Transverse colon (tissue), 4 donors: Measurements from ENCODE around the gene RETREG1. TPM values are rescaled to one million over a fixed set of nuclear protein-coding genes. Genes with fewer than 3 reads are reported as not detected.

Source experiments
- DNase-seq: peaks from one replicate; pipeline ENCODE4 v3.0.0-alpha.2; 2019
- H3K27ac ChIP-seq, 4 donors: fragments of 200-600 bp; sonication (generic); 2 replicates each; pipeline ENCODE4 v1.5.1; 2016 to 2018; ENCODE audit warnings: inconsistent platforms in 4 of 4
- H3K27me3 ChIP-seq: fragments of 200-600 bp; sonication (generic); 2 replicates; pipeline ENCODE4 v1.5.1; 2017; ENCODE audit warnings: inconsistent platforms
- H3K36me3 ChIP-seq, 4 donors: fragments of 200-600 bp; sonication (generic); 2 replicates each; pipeline ENCODE4 v1.5.1; 2017 to 2019; ENCODE audit warnings: inconsistent platforms in 4 of 4
- H3K4me1 ChIP-seq, 4 donors: fragments of 200-600 bp; sonication (generic); 2 replicates each; pipeline ENCODE4 v1.5.1; 2017 to 2020; ENCODE audit warnings: inconsistent platforms in 4 of 4
- H3K4me3 ChIP-seq, 4 donors: fragments of 200-600 bp; sonication (generic); 1 replicate in 1 of 4; 2 replicates in 3 of 4; pipeline versions ENCODE4 v1.5.1 to v1.6.1; 2017 to 2019; ENCODE audit warnings: inconsistent platforms in 4 of 4
- H3K9me3 ChIP-seq, 2 donors: fragments of 200-600 bp; sonication (generic); 2 replicates each; pipeline ENCODE4 v1.5.1; 2017 to 2019; ENCODE audit warnings: inconsistent platforms in 2 of 2
- EP300 ChIP-seq: sonication (generic); formaldehyde crosslinking; IDR thresholded peaks from one replicate; pipeline ENCODE4 v1.6.1; 2017; ENCODE audit warnings: antibody characterized with exemption, low read depth
- POLR2A ChIP-seq: fragments of 450-650 bp; IDR thresholded peaks from one replicate; pipeline ENCODE4 v1.6.1; 2016; ENCODE audit warnings: antibody characterized with exemption, mild to moderate bottlenecking, moderate library complexity
- POLR2AphosphoS5 ChIP-seq, 3 donors: sonication (generic); formaldehyde crosslinking; IDR thresholded peaks; one replicate each; pipeline ENCODE4 v1.6.1; 2016; ENCODE audit warnings: antibody characterized with exemption in 3 of 3
- WGBS, 2 donors: methylation state at CpG; one replicate each; pipeline ENCODE4 v1.1.5; 2018; ENCODE audit warnings: low coverage in 1 of 2; 5-methylcytosine and 5-hydroxymethylcytosine counted together
- in situ Hi-C, 4 donors: fragments of 200-750 bp; cut with MboI; loops; one replicate each; pipeline versions ENCODE4 v1.15.0 to v1.15.1; 2017; ENCODE audit warnings: low sequenced_read_pairs in 3 of 4, low pct_ligation_motif_present in 1 of 4, low pct_unique_long_range_greater_than_20kb in 1 of 4
- intact Hi-C: fragments of 100-400 bp; cut with DNase I; formaldehyde crosslinking; loops from one replicate; pipeline ENCODE4 v1.15.1; 2023; ENCODE audit warnings: low total_unique reads
- total RNA-seq, 4 donors: library from RNA; depleted of rRNA; stranded (reverse); fragments of >200 nt; gene quantifications; one replicate each; pipeline ENCODE4 v1.1.0, GENCODE V29; 2016
- TF ChIP-seq, protein P1 (sequence below), 5 experiments: fragments of 200-600 bp in 3 of 5; fragments of 450-650 bp in 2 of 5; sonication (generic) in 3 of 5; IDR thresholded peaks; 1 replicate in 2 of 5; 2 replicates in 3 of 5; pipeline ENCODE4 v1.5.1; 2016 to 2017; ENCODE audit warnings: antibody characterized with exemption in 5 of 5, inconsistent platforms in 3 of 5, mild to moderate bottlenecking in 2 of 5, moderate library complexity in 1 of 5

Gene RETREG1
- total RNA-seq, 4 donors from 2014 or later = 33.2 to 93.5 (median 66.2) TPM

GRCh38 chr5:16642867-16643266 lies 26.1 kb upstream of the RETREG1 start:
- WGBS, 2 donors = 57 to 80% methylated on average over 1 to 2 of the region's 2 CpGs
- Histone ChIP-seq H3K4me1 (no peaks in the 10 kb centered on the region), H3K4me3 (no peak overlapping the region), H3K9me3 (no peaks in the 10 kb centered on the region), H3K36me3 (no peaks in the 10 kb centered on the region), H3K27ac (no peak overlapping the region), H3K27me3 (no peaks in the 10 kb centered on the region)
- in situ Hi-C loops = no loop called here
- TF ChIP-seq POLR2A = no peak
- TF ChIP-seq POLR2AphosphoS5 (IDR thresholded peaks at IDR 0.05) = no peak
- TF ChIP-seq, protein P1, sequence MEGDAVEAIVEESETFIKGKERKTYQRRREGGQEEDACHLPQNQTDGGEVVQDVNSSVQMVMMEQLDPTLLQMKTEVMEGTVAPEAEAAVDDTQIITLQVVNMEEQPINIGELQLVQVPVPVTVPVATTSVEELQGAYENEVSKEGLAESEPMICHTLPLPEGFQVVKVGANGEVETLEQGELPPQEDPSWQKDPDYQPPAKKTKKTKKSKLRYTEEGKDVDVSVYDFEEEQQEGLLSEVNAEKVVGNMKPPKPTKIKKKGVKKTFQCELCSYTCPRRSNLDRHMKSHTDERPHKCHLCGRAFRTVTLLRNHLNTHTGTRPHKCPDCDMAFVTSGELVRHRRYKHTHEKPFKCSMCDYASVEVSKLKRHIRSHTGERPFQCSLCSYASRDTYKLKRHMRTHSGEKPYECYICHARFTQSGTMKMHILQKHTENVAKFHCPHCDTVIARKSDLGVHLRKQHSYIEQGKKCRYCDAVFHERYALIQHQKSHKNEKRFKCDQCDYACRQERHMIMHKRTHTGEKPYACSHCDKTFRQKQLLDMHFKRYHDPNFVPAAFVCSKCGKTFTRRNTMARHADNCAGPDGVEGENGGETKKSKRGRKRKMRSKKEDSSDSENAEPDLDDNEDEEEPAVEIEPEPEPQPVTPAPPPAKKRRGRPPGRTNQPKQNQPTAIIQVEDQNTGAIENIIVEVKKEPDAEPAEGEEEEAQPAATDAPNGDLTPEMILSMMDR (IDR thresholded peaks at IDR 0.05) = no peak
- TF ChIP-seq EP300 = no peak
- intact Hi-C loops = no loop called here
- no peak for DNase-seq

DNA sequence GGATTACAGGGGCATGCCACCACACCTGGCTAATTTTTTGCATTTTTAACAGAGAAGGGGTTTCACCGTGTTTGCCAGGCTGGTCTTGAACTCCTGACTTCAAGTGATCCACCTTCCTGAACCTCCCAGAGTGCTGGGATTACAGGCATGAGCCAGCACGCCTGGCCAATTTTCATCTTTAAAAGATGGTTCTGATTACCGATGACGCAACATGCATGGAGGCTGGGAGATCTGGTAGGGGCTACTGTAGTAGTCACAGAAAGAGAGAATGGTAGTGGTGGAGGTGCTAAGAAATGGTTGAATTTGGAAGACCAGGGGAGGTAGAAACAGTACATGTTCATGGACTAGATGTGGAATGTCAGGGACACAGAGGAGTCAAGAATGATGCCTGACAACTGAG lies 22.4 kb upstream of the RETREG1 start:
- 88% methylated on average over 4 of the region's 4 CpGs; no CpG with 5 or more reads in 1 of the 2 donors for WGBS, 2 donors
- intact Hi-C loops (no loop called here), in situ Hi-C loops (no loop called here)
- DNase-seq = no peak
- H3K27ac ChIP-seq = no peak overlapping the region
- H3K27me3 ChIP-seq = no peaks in the 10 kb centered on the region
- H3K4me1 ChIP-seq = no peaks in the 10 kb centered on the region
- no peaks in the 10 kb centered on the region for H3K36me3 ChIP-seq
- H3K4me3 ChIP-seq = no peak overlapping the region
- no peak for TF ChIP-seq EP300
- H3K9me3 ChIP-seq = no peaks in the 10 kb centered on the region

DNA sequence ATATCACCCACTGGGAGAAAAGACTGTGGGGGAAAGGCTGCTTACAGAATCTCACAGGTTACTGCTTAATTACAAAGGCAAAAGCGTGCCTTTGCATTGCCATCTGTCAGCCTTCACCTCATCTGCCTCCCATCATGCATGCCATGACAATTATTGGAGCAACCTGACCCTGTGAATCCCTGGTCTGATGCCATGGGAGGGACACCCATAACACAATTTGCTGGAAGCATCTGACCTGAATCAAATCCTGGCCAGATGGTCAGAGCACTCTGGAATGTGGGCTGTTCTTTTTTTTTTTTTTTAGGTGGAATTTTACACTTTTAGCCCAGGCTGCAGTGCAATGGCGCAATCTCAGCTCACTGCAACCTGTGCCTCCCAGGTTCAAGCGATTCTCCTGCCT lies 11.6 kb upstream of the RETREG1 start:
- H3K4me3 ChIP-seq = no peak overlapping the region
- H3K36me3 ChIP-seq = no peaks in the 10 kb centered on the region
- no peaks in the 10 kb centered on the region for H3K9me3 ChIP-seq
- 76 to 86% methylated on average over 3 of the region's 3 CpGs for WGBS, 2 donors
- intact Hi-C loops = no loop called here
- no peaks in the 10 kb centered on the region for H3K4me1 ChIP-seq
- no peak for DNase-seq
- TF ChIP-seq POLR2A (no peak), EP300 (no peak), POLR2AphosphoS5 (IDR thresholded peaks at IDR 0.05) (no peak)
- TF ChIP-seq, protein P1 (IDR thresholded peaks at IDR 0.05) = no peak
- H3K27ac ChIP-seq = no peak overlapping the region
- no peaks in the 10 kb centered on the region for H3K27me3 ChIP-seq
- in situ Hi-C loops = no loop called here

- H3K27me3 ChIP-seq = no peaks in the 10 kb centered on the region
- H3K4me1 ChIP-seq = no peaks in the 10 kb centered on the region
- no peaks in the 10 kb centered on the region for H3K9me3 ChIP-seq
- no peaks in the 10 kb centered on the region for H3K36me3 ChIP-seq
- DNase-seq = no peak
- TF ChIP-seq POLR2AphosphoS5 (IDR thresholded peaks at IDR 0.05) (no peak), EP300 (no peak), POLR2A (no peak)
- TF ChIP-seq, protein P1 (IDR thresholded peaks at IDR 0.05) = no peak
- no peak overlapping the region for H3K4me3 ChIP-seq
- in situ Hi-C loops (no loop called here), intact Hi-C loops (no loop called here)
- H3K27ac ChIP-seq = no peak overlapping the region
- 54 to 83% methylated on average over 1 to 5 of the region's 5 CpGs for WGBS, 2 donors
These were observed 10.0 kb upstream of the RETREG1 start for GRCh38 chr5:16626696-16627264.

- WGBS, 2 donors = 42 to 57% methylated on average over 2 to 3 of the region's 3 CpGs
- Histone ChIP-seq H3K36me3 (no peaks in the 10 kb centered on the region), H3K27me3 (no peaks in the 10 kb centered on the region), H3K27ac (no peak overlapping the region), H3K4me1 (no peaks in the 10 kb centered on the region), H3K9me3 (no peaks in the 10 kb centered on the region), H3K4me3 (no peak overlapping the region)
- in situ Hi-C loops (no loop called here), intact Hi-C loops (no loop called here)
- TF ChIP-seq, protein P1 (IDR thresholded peaks at IDR 0.05) = no peak
- TF ChIP-seq POLR2AphosphoS5 (IDR thresholded peaks at IDR 0.05) (no peak), POLR2A (no peak), EP300 (no peak)
- DNase-seq = no peak
These were observed 8.3 kb upstream of the RETREG1 start for GRCh38 chr5:16625096-16625495.
